Adrenal gland (tissue), 5 donors: ENCODE data around the gene EFNA2.

Experiments
- POLR2A ChIP-seq, 2 donors: fragments of 450-650 bp; IDR thresholded peaks; one replicate each; pipeline ENCODE4 v1.6.1; 2017; ENCODE audit warnings: antibody characterized with exemption in 2 of 2, mild to moderate bottlenecking in 2 of 2, moderate library complexity in 1 of 2
- TF ChIP-seq, protein P1 (sequence below), 6 experiments: fragments of 450-650 bp in 4 of 6; fragments of 200-600 bp in 2 of 6; sonication (generic) in 1 of 6; IDR thresholded peaks; 1 replicate in 5 of 6; 2 replicates in 1 of 6; pipeline versions ENCODE4 v1.5.1 to v1.8.0; 2016 to 2021; ENCODE audit warnings: antibody characterized with exemption in 6 of 6, mild to moderate bottlenecking in 2 of 6, moderate library complexity in 1 of 6
- donor health status: DM: no; HTN: no; CAD: no.

DNA sequence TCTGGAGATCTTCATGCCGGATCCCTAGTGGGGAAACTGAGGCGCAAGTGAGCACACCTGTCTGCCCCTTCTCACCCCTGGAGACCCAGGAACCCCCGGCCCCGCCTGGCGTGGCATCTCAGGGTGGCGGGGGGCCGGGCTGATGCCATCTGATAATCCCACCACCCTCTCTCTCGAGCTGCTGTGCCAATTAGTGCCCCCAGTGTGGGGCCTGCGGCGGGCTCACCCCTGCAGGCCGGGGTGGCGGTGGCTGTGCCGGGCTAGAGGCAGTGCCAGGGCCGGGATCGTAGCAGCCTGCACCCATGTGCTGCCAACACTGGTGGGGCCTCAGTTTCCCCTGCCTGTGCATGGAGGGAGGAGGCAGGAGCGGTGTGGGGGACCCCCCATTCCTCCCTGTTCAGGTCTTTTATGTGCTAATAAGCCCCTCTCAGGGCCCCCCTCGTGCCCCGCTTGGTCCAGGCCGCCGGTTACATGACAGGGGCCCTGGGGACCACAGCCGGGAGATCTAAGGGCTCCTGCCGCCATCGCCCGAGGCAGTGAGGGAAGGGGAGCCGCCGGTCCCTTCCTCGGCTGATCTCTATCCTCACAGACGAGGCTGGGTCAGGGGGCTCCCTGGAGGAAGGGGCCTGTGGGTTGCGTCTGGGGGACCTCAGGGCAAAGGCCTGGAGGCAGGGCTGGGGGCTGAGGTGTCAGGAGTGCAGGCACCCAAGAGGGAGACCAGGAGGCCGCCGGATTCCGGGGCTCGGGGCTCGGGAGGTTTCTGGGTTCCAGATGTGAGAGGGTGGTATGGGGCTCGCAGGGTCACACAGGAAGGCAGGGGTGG lies 8.3 kb downstream of the EFNA2 start:
- TF ChIP-seq POLR2A (IDR thresholded peaks at IDR 0.05): no peak
- TF ChIP-seq, protein P1, sequence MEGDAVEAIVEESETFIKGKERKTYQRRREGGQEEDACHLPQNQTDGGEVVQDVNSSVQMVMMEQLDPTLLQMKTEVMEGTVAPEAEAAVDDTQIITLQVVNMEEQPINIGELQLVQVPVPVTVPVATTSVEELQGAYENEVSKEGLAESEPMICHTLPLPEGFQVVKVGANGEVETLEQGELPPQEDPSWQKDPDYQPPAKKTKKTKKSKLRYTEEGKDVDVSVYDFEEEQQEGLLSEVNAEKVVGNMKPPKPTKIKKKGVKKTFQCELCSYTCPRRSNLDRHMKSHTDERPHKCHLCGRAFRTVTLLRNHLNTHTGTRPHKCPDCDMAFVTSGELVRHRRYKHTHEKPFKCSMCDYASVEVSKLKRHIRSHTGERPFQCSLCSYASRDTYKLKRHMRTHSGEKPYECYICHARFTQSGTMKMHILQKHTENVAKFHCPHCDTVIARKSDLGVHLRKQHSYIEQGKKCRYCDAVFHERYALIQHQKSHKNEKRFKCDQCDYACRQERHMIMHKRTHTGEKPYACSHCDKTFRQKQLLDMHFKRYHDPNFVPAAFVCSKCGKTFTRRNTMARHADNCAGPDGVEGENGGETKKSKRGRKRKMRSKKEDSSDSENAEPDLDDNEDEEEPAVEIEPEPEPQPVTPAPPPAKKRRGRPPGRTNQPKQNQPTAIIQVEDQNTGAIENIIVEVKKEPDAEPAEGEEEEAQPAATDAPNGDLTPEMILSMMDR (IDR thresholded peaks at IDR 0.05): no peak
